ENCODE results near the gene LYRM1. TPM values are rescaled to one million over a fixed set of nuclear protein-coding genes. Genes with fewer than 3 reads are reported as not detected.
A peak's percentile ranks its signal among the peaks of the same experiment; 100 is the strongest.
"Not testable (repeated sequence)": the region's sequence is repeated elsewhere in the genome, so short reads cannot be mapped to it uniquely, and the experiment has no call there.

LYRM1 gene
- total RNA-seq, 1 donor from 2014 or later, result 45.4 TPM

- Histone ChIP-seq H3K4me1 (peaks cover 75% of the 10 kb centered on the region), H3K27ac (replicated peaks) (no peak overlapping the region), H3K27me3 (ENCODE audit: low read depth) (no peaks in the 10 kb centered on the region), H3K4me3 (no peak overlapping the region), H3K9me3 (replicated peaks) (no peaks in the 10 kb centered on the region), H3K36me3 (peaks cover 3% of the 10 kb centered on the region)
- intact Hi-C loops (cut with micrococcal nuclease), result no loop called here
- DNase-seq, result no peak
- TF ChIP-seq, protein P1, sequence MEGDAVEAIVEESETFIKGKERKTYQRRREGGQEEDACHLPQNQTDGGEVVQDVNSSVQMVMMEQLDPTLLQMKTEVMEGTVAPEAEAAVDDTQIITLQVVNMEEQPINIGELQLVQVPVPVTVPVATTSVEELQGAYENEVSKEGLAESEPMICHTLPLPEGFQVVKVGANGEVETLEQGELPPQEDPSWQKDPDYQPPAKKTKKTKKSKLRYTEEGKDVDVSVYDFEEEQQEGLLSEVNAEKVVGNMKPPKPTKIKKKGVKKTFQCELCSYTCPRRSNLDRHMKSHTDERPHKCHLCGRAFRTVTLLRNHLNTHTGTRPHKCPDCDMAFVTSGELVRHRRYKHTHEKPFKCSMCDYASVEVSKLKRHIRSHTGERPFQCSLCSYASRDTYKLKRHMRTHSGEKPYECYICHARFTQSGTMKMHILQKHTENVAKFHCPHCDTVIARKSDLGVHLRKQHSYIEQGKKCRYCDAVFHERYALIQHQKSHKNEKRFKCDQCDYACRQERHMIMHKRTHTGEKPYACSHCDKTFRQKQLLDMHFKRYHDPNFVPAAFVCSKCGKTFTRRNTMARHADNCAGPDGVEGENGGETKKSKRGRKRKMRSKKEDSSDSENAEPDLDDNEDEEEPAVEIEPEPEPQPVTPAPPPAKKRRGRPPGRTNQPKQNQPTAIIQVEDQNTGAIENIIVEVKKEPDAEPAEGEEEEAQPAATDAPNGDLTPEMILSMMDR (IDR thresholded peaks at IDR 0.05; ENCODE audit: borderline replicate concordance), result no peak
Observed at GRCh38 chr16:20854963-20855362, 45.6 kb upstream of the LYRM1 start.

DNA sequence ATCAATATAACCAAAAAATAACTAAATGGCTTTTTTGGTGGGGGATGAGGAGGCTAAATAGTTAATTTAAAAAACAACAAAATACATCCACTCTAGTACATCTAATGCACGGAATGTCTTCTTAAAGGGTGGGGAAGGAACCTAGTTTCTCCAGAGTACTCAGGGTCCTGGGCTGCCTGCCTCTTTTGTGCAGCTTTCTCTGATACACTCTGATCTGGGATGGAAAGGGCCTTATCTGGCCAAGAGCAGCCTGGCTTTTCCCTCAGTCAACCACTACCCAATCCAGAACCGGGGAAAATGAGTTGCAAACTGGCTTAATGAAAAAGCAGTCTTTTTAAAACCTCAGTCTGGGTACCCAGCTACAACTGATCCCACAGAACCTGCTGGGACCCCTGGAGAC is 43.3 kb upstream of the LYRM1 start:
- intact Hi-C loops (cut with micrococcal nuclease), result no loop called here
- peak overlapping the region; percentile 34 for H3K27ac ChIP-seq (replicated peaks)
- DNase-seq, result peak; percentile 16

DNA sequence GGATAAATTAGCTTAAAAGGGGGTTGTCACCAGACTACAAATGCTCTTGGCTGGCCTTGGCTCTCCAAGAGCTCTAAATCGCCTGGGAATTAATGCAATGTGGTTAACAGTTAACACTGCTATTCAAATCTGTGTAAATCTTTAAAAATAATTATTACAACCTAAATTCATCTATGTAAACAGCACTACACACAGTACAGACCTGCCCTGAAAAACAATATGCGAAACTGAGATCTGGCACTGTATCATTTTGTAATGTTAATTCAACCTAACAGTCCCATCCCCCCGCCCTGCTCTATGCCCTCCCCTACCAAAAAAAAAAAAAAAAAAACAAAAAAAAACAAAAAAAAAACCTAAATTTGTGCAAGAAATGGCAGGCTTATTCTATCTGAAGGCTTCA is 41.3 kb upstream of the LYRM1 start:
- DNase-seq, result no peak
- Histone ChIP-seq H3K4me1 (peaks cover 75% of the 10 kb centered on the region), H3K36me3 (peaks cover 9% of the 10 kb centered on the region), H3K27me3 (ENCODE audit: low read depth) (no peaks in the 10 kb centered on the region), H3K27ac (replicated peaks) (peak overlapping the region; percentile 85), H3K4me3 (no peak overlapping the region), H3K9me3 (replicated peaks) (no peaks in the 10 kb centered on the region)
- TF ChIP-seq, protein P1 (IDR thresholded peaks at IDR 0.05; ENCODE audit: borderline replicate concordance), result no peak
- intact Hi-C loops (cut with micrococcal nuclease), result no loop called here

More for the DNA sequence above, 43.3 kb upstream of the LYRM1 start:
- H3K27me3 ChIP-seq (ENCODE audit: low read depth), result no peaks in the 10 kb centered on the region
- TF ChIP-seq, protein P1 (IDR thresholded peaks at IDR 0.05; ENCODE audit: borderline replicate concordance), result no peak
- H3K4me3 ChIP-seq, result no peak overlapping the region
- H3K36me3 ChIP-seq, result peaks cover 7% of the 10 kb centered on the region
- peaks cover 75% of the 10 kb centered on the region for H3K4me1 ChIP-seq
- H3K9me3 ChIP-seq (replicated peaks), result no peaks in the 10 kb centered on the region

DNA sequence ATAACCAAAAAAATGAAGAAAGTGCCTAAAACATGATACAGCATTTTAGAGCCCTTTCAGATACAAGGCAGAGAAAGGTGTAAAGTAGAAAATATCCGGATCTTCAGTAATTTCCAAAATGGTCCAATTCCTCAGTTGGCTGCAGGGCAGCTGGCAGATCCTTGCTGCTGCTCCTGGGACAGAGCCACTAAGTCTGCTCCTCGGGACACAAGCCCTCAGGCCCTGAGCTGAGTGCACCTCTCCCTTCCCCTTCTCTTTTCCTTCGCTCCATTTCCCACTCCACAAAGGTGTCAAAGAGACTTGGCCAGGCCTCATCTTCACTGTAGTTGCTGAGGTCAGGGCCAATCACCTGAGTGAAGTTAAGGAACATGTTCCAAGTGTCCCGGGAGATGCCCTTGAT is 40.9 kb upstream of the LYRM1 start:
- H3K4me3 ChIP-seq, result no peak overlapping the region
- H3K27ac ChIP-seq (replicated peaks), result peak overlapping the region; percentile 85
- no peaks in the 10 kb centered on the region for H3K9me3 ChIP-seq (replicated peaks)
- TF ChIP-seq, protein P1 (IDR thresholded peaks at IDR 0.05; ENCODE audit: borderline replicate concordance), result no peak
- peaks cover 75% of the 10 kb centered on the region for H3K4me1 ChIP-seq
- peak; percentile 19 for DNase-seq
- H3K27me3 ChIP-seq (ENCODE audit: low read depth), result no peaks in the 10 kb centered on the region
- intact Hi-C loops (cut with micrococcal nuclease), result loop anchor here (5.0 kb wide), 1 partner anchor 43 kb away; the partner anchor contains the start of genes DCUN1D3 and LYRM1
- peaks cover 9% of the 10 kb centered on the region for H3K36me3 ChIP-seq

DNA sequence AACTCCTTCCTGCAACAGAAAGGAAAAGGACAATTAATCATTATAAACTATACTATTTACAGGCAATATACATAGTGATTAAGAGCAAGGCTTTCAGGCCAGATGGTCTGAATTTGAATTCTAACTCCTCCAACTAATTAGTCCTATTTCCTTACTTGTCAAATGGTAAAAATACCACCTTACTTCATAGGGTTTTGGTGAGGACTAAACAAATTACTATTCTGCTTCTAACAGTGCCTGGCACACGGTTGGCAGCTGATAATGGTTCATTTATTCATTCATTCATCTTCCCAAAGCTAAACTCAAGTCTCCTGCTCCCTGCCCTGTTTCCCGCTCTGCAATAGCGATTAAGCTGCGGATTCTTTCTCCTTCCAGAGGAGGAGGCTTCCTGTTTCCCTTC is 40.2 kb upstream of the LYRM1 start:
- H3K36me3 ChIP-seq, result peaks cover 9% of the 10 kb centered on the region
- H3K4me1 ChIP-seq, result peaks cover 81% of the 10 kb centered on the region
- H3K27ac ChIP-seq (replicated peaks), result peak overlapping the region; percentile 85
- no peak for DNase-seq
- no peaks in the 10 kb centered on the region for H3K9me3 ChIP-seq (replicated peaks)
- no peaks in the 10 kb centered on the region for H3K27me3 ChIP-seq (ENCODE audit: low read depth)
- TF ChIP-seq, protein P1 (IDR thresholded peaks at IDR 0.05; ENCODE audit: borderline replicate concordance), result no peak
- H3K4me3 ChIP-seq, result no peak overlapping the region
- intact Hi-C loops (cut with micrococcal nuclease), result loop anchor here (5.0 kb wide), 1 partner anchor 42 kb away; the partner anchor contains the start of genes DCUN1D3 and LYRM1

DNA sequence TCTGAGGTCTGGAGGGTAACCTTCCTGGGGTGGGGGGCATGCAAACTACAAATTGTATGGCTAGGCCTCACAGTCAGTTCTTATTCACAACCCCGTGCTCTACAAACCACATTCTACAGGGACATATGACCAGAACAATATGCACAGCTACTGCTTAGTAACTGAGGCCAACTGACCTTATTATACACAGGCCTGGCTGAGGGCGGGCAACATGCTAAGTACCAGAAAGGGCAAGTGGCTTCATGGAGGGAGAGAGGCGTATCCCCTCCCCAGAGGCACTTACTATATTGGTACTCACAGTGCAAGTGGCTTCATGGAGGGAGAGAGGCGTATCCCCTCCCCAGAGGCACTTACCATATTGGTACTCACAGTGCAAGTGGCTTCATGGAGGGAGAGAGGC is 39.6 kb upstream of the LYRM1 start:
- not testable (repeated sequence) for H3K9me3 ChIP-seq (replicated peaks); H3K36me3 ChIP-seq; H3K27me3 ChIP-seq (ENCODE audit: low read depth); H3K4me3 ChIP-seq; DNase-seq
- peak overlapping the region; percentile 85 for H3K27ac ChIP-seq (replicated peaks)
- H3K4me1 ChIP-seq, result peaks cover 88% of the 10 kb centered on the region
- intact Hi-C loops (cut with micrococcal nuclease), result loop anchor here (5.0 kb wide), 1 partner anchor 41 kb away; the partner anchor contains the start of genes DCUN1D3 and LYRM1

Data from left ventricle myocardium inferior (tissue), 1 donor.